ENCODE results near the gene ZNRF2. TPM values are rescaled to one million over a fixed set of nuclear protein-coding genes. Genes with fewer than 3 reads are reported as not detected.
"Not testable (repeated sequence)": the region's sequence is repeated elsewhere in the genome, so short reads cannot be mapped to it uniquely, and the experiment has no call there.

The ZNRF2 gene
- total RNA-seq, 2 experiments from 2014 or later, result 8.5 to 9.4 TPM

DNA sequence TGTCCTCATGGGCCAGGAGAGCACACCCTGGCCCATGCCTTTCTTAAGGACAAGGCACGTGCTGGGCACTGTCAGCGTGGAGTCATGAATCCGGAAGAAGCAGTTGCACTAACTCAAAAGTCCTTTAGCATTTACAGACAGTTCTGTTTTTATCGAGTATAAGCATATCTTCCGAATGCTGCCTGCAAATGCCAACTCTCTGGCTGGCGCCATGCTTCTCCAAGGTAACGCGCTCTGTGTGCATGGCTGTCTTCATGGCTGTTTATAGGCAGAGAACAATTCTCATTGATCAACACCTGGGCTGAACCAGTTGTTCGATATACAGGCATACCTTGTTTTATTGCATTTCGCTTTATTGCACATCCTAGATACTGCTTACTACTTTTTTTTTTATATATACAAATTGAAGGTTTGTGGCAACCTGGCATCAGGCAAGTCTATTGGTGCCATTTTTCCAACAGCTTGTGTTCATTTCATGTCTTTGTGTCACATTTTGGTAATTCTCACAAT is 28.0 kb upstream of the ZNRF2 start:
- CTCF ChIA-PET, result no interaction called here

GRCh38 chr7:30260246-30260768 is 24.1 kb upstream of the ZNRF2 start:
- ChIA-PET POLR2A (no interaction called here), CTCF (no interaction called here)

More for the DNA sequence above, 28.0 kb upstream of the ZNRF2 start:
- POLR2A ChIA-PET, result no interaction called here

DNA sequence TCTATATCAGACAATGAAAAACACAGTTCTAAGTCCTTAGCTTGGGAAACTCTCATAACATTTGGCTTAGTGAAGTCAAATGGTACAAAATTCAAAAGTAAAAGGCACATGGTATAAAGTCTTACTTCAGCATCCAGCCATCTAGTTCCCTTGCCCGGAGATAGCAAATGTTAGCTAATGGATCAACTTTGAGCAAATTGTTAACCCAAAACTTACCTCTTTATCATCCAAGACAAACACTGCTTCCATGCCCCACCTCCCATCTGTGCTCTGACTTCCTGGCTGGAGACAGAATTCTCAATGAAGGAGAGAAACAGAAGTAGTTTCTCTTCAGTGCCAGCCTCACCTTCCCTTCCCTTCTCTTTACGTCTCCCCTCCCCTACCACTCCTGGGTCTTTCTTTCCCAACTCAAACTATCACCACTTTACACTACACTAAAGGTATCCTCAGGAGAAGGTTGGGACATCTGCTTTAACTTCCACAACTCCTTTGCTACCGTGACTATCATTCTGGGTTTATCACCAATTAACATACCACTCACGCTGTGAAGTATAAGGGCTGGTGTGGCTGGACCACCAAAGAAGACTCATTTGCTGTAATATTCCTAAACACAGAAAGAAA is 21.2 kb upstream of the ZNRF2 start:
- ChIA-PET POLR2A (no interaction called here), CTCF (no interaction called here)

GRCh38 chr7:30264052-30264451 is 20.3 kb upstream of the ZNRF2 start:
- ChIA-PET CTCF (no interaction called here), POLR2A (no interaction called here)

DNA sequence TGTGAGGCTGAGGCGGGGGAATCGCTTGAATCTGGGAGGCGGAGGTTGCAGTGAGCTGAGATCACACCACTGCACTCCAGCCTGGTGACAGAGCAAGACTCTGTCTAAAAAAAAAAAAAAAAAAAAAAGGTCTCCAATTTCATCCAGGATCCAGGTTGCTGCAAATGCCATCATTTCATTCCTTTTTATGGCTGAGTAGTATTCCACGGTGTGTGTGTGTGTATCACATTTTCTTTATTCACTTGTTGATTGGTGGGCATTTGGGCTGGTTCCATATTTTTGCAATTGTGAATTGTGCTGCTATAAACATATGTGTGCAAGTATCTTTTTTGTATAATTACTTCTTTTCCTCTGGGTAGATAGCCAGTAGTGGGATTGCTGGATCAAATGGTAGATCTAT is 19.2 kb upstream of the ZNRF2 start:
- CTCF ChIA-PET, POLR2A ChIA-PET: not testable (repeated sequence)

DNA sequence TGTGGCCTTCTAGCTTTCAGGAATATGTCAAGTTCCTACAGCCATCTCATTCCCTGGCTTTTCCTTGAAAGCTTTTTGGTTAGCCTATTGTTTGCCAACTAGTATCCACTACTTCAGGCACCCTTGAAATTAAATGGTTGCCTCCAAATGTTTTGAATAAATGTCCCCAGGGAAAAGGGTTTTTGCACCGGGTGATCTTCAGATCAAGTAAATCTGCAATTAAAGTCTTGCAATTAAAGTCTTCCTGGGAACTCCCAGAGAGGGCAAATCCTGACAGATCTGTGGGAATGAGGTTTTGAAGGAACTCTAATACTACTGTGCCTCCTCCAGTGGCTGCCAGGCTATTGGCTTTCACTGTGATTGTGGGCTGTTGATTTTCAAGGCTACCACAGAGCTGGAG is 17.7 kb upstream of the ZNRF2 start:
- ChIA-PET CTCF (no interaction called here), POLR2A (no interaction called here)

DNA sequence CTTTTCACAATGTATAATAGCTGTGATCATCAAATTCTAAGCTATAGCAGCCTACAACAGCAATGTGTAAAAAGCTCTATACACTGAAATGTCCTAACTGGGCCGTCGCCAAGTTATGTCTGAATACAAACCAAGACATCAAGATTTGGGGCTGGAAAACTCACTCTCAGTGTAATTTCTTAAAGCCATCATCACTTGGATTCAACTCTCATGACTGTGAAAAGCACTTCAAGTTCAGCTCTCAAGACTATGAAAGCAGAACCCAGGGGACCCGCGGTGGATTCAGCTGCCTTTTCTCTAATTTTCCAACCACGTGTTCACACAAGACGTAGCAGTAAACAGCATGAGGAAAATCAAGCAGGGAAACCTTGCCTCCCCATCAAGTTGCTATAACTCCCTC is 15.8 kb upstream of the ZNRF2 start:
- CTCF ChIA-PET, result no interaction called here

GRCh38 chr7:30269490-30269889 is 14.9 kb upstream of the ZNRF2 start:
- ChIA-PET POLR2A (no interaction called here), CTCF (interaction anchor here (0.6 kb wide), 1 partner anchor 55 kb away, joined by 3 read pairs; no protein-coding TSS in a partner anchor)

More for the DNA sequence above, 15.8 kb upstream of the ZNRF2 start:
- POLR2A ChIA-PET, result no interaction called here

DNA sequence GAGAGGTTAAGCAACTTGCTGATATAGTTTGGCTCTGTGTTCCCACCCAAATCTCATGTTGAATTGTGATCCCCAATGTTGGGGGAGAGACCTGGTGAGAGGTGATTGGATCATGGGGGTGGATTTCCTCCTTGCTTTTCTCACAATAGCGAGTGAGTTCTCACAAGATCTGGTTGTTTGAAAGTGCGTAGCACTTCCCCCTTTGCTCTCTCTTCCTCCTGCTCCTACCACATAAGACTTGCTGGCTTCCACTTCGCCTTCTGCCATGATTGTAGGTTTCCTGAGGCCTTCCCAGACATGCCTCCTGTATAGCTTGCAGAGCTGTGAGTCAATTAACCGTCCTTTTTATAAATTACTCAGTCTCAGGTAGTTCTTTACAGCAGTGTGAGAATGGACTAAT is 13.5 kb upstream of the ZNRF2 start:
- CTCF ChIA-PET, result no interaction called here
- POLR2A ChIA-PET, result no interaction called here

- CTCF ChIA-PET, result interaction anchor here (1.3 kb wide), 1 partner anchor 135 kb away, joined by 3 read pairs; no protein-coding TSS in a partner anchor
- POLR2A ChIA-PET, result no interaction called here
Measured at GRCh38 chr7:30272126-30272525, 12.3 kb upstream of the ZNRF2 start.

- CTCF ChIA-PET, result interaction anchor here (1.3 kb wide), 1 partner anchor 29 kb away, joined by 4 read pairs; no protein-coding TSS in a partner anchor
- POLR2A ChIA-PET, result no interaction called here
Measured at GRCh38 chr7:30273552-30273951, 10.8 kb upstream of the ZNRF2 start.

DNA sequence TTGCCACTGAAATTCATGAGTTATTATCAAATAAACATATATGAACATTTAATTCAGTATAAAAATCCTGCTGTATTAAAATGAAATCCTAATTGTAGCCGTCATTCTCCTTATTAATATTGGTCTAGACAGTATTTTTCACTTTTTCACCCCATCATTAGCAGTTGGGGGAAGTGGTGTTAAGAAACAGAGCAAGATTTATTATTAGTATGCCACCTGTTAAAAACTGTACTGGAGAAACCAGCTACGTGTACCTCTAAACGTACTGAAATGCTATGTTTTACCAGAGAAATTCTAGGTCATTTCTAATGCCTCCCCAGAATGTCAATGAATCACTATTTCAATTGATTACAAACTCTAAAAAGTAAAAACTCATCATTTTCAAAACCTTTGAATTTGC is 9.8 kb upstream of the ZNRF2 start:
- ChIA-PET POLR2A (no interaction called here), CTCF (interaction anchor here (0.8 to 1.3 kb wide), 2 partner anchors 30 to 289 kb away, joined by 3 to 4 read pairs; no protein-coding TSS in a partner anchor)

DNA sequence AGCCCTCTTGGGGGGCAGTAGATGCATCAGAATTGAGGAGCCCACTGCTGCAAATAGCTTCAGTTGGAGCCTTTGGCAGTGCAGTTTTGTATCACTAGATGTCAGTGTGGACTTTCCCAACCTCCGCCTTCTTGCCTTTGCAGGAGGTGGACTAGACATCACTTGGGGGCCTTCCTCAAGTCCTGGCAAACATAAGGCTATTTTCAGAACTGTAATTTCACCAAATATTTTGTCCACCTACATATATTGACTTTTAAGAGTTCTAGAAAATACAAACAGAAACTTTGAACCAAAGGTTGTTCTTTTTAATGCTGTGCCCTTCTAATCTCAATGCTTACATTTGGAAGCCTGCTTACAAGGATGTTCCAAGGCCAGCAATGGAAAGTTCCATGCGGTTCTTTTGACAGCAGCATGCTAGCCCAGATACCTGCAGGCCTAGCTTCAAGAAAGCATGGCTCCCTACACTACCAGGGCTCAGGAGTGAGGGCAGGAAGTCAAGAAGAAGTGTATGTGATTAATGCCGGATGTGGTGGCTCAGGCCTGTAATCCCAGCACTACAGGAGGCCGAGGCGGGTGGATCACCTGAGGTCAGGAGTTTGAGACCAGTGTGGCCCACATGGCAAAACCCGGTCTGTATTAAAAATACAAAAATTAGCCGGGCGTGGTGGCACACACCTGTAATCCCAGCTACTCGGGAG is 8.0 kb upstream of the ZNRF2 start:
- ChIA-PET CTCF (interaction anchor here (0.6 to 2.4 kb wide), 8 partner anchors 73 to 289 kb away, joined by 3 to 10 read pairs (median 3); no protein-coding TSS in a partner anchor), POLR2A (no interaction called here)

GRCh38 chr7:30278376-30278775 is 6.0 kb upstream of the ZNRF2 start:
- CTCF ChIA-PET, result interaction anchor here (0.9 to 1.1 kb wide), 2 partner anchors 115 to 131 kb away, joined by 3 read pairs; no protein-coding TSS in a partner anchor
- POLR2A ChIA-PET, result interaction anchor here (1.5 kb wide), 1 partner anchor 115 kb away, joined by 4 read pairs; no protein-coding TSS in a partner anchor

DNA sequence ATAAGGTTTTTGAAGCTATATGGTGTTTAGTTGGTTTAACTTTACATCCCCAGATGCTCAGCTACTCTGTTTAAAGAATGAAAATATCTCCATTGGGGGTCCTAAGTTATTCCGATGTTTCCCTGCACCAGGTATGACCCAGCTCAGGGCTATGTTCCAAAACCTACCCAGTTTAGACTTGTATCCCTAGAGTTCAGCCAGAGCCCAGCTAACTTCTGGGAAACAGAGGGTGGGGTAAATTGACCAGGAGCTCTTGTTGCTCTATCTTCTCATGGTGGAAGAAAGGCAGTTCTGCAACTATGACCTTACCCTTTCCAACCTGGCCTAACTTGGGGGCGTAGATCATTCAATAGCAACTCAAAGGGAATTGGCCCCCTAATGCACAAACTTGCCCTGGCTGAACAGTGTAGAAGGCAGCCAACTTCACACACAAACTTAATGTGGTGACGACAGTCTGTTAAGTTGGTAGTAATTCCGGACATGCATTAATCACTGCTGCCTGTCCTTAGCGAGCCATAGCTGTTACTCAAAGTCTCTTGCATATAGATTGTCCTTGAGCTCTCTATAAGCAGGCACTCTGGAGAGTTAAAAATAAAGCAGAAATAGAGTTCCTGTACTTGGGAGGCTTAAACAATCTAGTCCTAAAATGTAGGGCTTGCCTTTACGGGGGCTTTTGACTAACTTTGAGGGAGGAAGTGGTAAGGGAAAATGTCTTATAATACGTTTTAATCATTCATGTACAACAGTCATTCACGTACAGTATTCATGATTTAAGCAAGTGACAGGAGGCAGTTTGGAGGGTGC is 5.3 kb upstream of the ZNRF2 start:
- POLR2A ChIA-PET, result interaction anchor here (1.5 kb wide), 1 partner anchor 116 kb away, joined by 4 read pairs; no protein-coding TSS in a partner anchor
- CTCF ChIA-PET, result interaction anchor here (0.5 to 1.1 kb wide), 3 partner anchors 115 to 253 kb away, joined by 3 read pairs; no protein-coding TSS in a partner anchor

DNA sequence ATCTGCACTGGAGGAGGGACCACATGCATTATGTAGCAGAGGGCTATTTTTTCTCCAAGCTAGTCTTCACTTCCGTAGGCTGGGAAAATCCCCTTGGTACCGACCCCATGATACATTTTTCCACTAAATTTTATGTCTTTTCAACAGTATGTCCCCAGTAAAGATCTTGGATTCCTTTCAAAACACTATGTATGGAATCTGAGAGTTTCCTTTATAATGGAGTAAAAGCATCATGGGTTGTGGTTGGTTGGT is 4.8 kb upstream of the ZNRF2 start:
- ChIA-PET CTCF (no interaction called here), POLR2A (interaction anchor here (0.6 to 1.5 kb wide), 3 partner anchors 116 to 346 kb away, joined by 3 to 4 read pairs (median 3); no protein-coding TSS in a partner anchor)

- CTCF ChIA-PET, result no interaction called here
- POLR2A ChIA-PET, result no interaction called here
Measured at GRCh38 chr7:30280631-30281030, 3.8 kb upstream of the ZNRF2 start.

DNA sequence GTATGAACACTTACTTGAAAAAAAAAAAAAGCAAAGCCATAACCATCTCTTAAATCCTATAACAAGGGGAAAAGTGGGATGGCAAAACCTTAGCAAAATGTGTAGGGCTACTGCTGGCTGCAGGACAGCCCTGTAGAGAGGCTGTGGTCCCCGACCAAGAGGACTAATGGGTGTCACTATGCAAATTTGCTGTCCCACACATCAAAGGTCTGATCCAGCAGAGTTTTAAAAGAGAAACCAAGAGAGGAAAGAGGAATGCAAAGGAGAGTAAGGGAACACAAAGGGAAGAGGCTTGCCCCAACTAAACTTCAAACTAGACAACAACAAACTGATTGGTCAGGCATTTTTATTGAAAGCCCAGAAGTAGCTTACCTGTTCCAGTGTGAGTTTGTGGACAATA is 3.1 kb upstream of the ZNRF2 start:
- ChIA-PET POLR2A (no interaction called here), CTCF (no interaction called here)

DNA sequence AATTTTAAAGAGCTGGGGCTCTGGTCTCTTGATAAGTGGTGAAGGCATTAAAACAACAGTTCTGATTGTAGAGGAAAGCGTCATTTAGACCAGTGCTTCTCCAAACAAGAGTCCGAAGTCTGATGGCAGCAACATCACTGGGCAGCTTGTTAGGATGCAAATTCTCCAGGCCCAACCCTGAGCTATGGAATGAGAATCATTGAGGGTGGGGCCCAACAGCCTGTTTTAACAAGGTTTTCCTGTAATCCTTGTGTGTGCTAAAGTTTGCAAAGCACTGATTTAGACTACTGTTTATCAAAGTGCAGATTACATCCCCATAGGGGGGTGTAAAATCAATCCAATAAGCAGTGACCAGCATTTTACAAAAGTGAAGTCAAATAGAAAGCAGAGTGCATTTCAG is 2.6 kb upstream of the ZNRF2 start:
- CTCF ChIA-PET, result no interaction called here
- POLR2A ChIA-PET, result no interaction called here

DNA sequence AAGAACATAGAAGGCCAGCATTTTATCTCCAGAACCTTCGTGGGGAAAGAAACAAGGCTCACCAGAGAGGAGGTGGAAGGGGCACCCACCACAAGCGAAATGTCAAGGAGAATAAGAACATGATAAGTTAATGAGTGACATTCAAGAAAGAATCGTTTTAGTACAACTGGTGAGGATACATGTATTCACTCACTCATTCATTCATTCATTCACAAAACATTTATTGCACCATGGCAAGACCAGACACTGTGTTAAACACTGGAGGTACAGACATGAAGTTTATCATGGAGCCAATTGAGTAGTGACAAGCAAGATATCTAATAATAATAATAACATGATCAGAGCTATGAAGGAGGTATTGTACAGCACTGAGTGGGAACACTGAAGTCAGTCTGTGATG is 1.7 kb upstream of the ZNRF2 start:
- CTCF ChIA-PET, result interaction anchor here (0.8 kb wide), 1 partner anchor 282 kb away, joined by 3 read pairs; no protein-coding TSS in a partner anchor
- POLR2A ChIA-PET, result no interaction called here

All from activated CD8-positive, alpha-beta memory T cell treated with anti-CD3 and anti-CD28 coated beads for 36 hours (primary cell).